ENCODE results near the gene CD58.

The CD58 gene

GRCh38 chr1:116525440-116525839, 45.4 kb downstream of the CD58 start:
- no CpG with 5 or more reads among the region's 2 CpGs for WGBS (ENCODE audit: extremely low coverage, insufficient coverage, low lambda C conversion rate)
- no peak overlapping the region for H3K27ac ChIP-seq (ENCODE audit: low read depth, low read length)
- H3K4ac ChIP-seq (ENCODE audit: low read depth, low read length): no peak overlapping the region
- no peak overlapping the region for H2BK15ac ChIP-seq (replicated peaks; ENCODE audit: low read depth)
- H3K23ac ChIP-seq (ENCODE audit: low read length): no peak overlapping the region
- no peaks in the 10 kb centered on the region for H3K4me1 ChIP-seq (ENCODE audit: control insufficient read depth, low read depth, low read length)
- H2AK5ac ChIP-seq (ENCODE audit: low read length): no peak overlapping the region
- H3K56ac ChIP-seq (ENCODE audit: low read length): no peak overlapping the region
- no peak overlapping the region for H3K18ac ChIP-seq (ENCODE audit: low read length)
- H2BK120ac ChIP-seq (ENCODE audit: low read depth, low read length): no peak overlapping the region
- no peak overlapping the region for H3K4me3 ChIP-seq (ENCODE audit: low read length)
- H3K4me2 ChIP-seq (ENCODE audit: low read length): no peak overlapping the region
- no peak overlapping the region for H4K5ac ChIP-seq (ENCODE audit: low read length)
- no peaks in the 10 kb centered on the region for H3K79me1 ChIP-seq (ENCODE audit: low read length)
- no peak overlapping the region for H4K8ac ChIP-seq (ENCODE audit: low read depth, low read length)
- no peak for DNase-seq
- H3K36me3 ChIP-seq (ENCODE audit: control insufficient read depth, insufficient read depth, low read length): no peaks in the 10 kb centered on the region
- no peaks in the 10 kb centered on the region for H3K79me2 ChIP-seq (ENCODE audit: control insufficient read depth, insufficient read depth, low read length)
- no peak overlapping the region for H3K9ac ChIP-seq (ENCODE audit: low read length)
- no peak overlapping the region for H2BK5ac ChIP-seq (ENCODE audit: low read length)
- H3K27me3 ChIP-seq (ENCODE audit: insufficient read depth, low read length, poor library complexity): no peaks in the 10 kb centered on the region

GRCh38 chr1:116521186-116521585, 49.6 kb downstream of the CD58 start:
- Histone ChIP-seq H2BK120ac (ENCODE audit: low read depth, low read length) (no peak overlapping the region), H3K4me3 (ENCODE audit: low read length) (no peak overlapping the region), H3K18ac (ENCODE audit: low read length) (no peak overlapping the region), H3K79me1 (ENCODE audit: low read length) (no peaks in the 10 kb centered on the region), H3K27me3 (ENCODE audit: insufficient read depth, low read length, poor library complexity) (no peaks in the 10 kb centered on the region), H3K56ac (ENCODE audit: low read length) (no peak overlapping the region), H3K4me2 (ENCODE audit: low read length) (no peak overlapping the region), H2BK15ac (replicated peaks; ENCODE audit: low read depth) (no peak overlapping the region), H3K79me2 (ENCODE audit: control insufficient read depth, insufficient read depth, low read length) (no peaks in the 10 kb centered on the region), H3K4me1 (ENCODE audit: control insufficient read depth, low read depth, low read length) (no peaks in the 10 kb centered on the region), H3K27ac (ENCODE audit: low read depth, low read length) (no peak overlapping the region), H3K9ac (ENCODE audit: low read length) (no peak overlapping the region), H4K5ac (ENCODE audit: low read length) (no peak overlapping the region), H3K36me3 (ENCODE audit: control insufficient read depth, insufficient read depth, low read length) (no peaks in the 10 kb centered on the region), H3K23ac (ENCODE audit: low read length) (no peak overlapping the region), H2AK5ac (ENCODE audit: low read length) (no peak overlapping the region), H3K4ac (ENCODE audit: low read depth, low read length) (no peak overlapping the region), H4K8ac (ENCODE audit: low read depth, low read length) (no peak overlapping the region), H2BK5ac (ENCODE audit: low read length) (no peak overlapping the region)
- no CpG with 5 or more reads among the region's 3 CpGs for WGBS (ENCODE audit: extremely low coverage, insufficient coverage, low lambda C conversion rate)
- DNase-seq: peak; percentile 16

GRCh38 chr1:116518400-116518799, 52.4 kb downstream of the CD58 start:
- Histone ChIP-seq H3K27me3 (ENCODE audit: insufficient read depth, low read length, poor library complexity) (no peaks in the 10 kb centered on the region), H3K27ac (ENCODE audit: low read depth, low read length) (no peak overlapping the region), H4K5ac (ENCODE audit: low read length) (no peak overlapping the region), H3K56ac (ENCODE audit: low read length) (no peak overlapping the region), H3K23ac (ENCODE audit: low read length) (no peak overlapping the region), H2AK5ac (ENCODE audit: low read length) (no peak overlapping the region), H3K79me1 (ENCODE audit: low read length) (no peaks in the 10 kb centered on the region), H3K36me3 (ENCODE audit: control insufficient read depth, insufficient read depth, low read length) (no peaks in the 10 kb centered on the region), H3K4me1 (ENCODE audit: control insufficient read depth, low read depth, low read length) (no peaks in the 10 kb centered on the region), H4K8ac (ENCODE audit: low read depth, low read length) (no peak overlapping the region), H2BK15ac (replicated peaks; ENCODE audit: low read depth) (no peak overlapping the region), H3K18ac (ENCODE audit: low read length) (no peak overlapping the region), H3K4ac (ENCODE audit: low read depth, low read length) (no peak overlapping the region), H3K9ac (ENCODE audit: low read length) (no peak overlapping the region), H3K79me2 (ENCODE audit: control insufficient read depth, insufficient read depth, low read length) (no peaks in the 10 kb centered on the region), H2BK120ac (ENCODE audit: low read depth, low read length) (no peak overlapping the region), H3K4me2 (ENCODE audit: low read length) (no peak overlapping the region), H3K4me3 (ENCODE audit: low read length) (no peak overlapping the region), H2BK5ac (ENCODE audit: low read length) (no peak overlapping the region)
- DNase-seq: no peak
- WGBS (ENCODE audit: extremely low coverage, insufficient coverage, low lambda C conversion rate): no CpG with 5 or more reads among the region's 3 CpGs

GRCh38 chr1:116516631-116517030, 54.2 kb downstream of the CD58 start:
- H4K8ac ChIP-seq (ENCODE audit: low read depth, low read length): no peak overlapping the region
- no peak overlapping the region for H3K56ac ChIP-seq (ENCODE audit: low read length)
- no CpG with 5 or more reads among the region's 5 CpGs for WGBS (ENCODE audit: extremely low coverage, insufficient coverage, low lambda C conversion rate)
- H3K4me3 ChIP-seq (ENCODE audit: low read length): no peak overlapping the region
- no peak overlapping the region for H2BK15ac ChIP-seq (replicated peaks; ENCODE audit: low read depth)
- H3K4me1 ChIP-seq (ENCODE audit: control insufficient read depth, low read depth, low read length): no peaks in the 10 kb centered on the region
- no peak overlapping the region for H3K4ac ChIP-seq (ENCODE audit: low read depth, low read length)
- H3K4me2 ChIP-seq (ENCODE audit: low read length): no peak overlapping the region
- DNase-seq: no peak
- H2BK5ac ChIP-seq (ENCODE audit: low read length): no peak overlapping the region
- H3K79me2 ChIP-seq (ENCODE audit: control insufficient read depth, insufficient read depth, low read length): no peaks in the 10 kb centered on the region
- H3K9ac ChIP-seq (ENCODE audit: low read length): no peak overlapping the region
- no peak overlapping the region for H4K5ac ChIP-seq (ENCODE audit: low read length)
- H3K18ac ChIP-seq (ENCODE audit: low read length): no peak overlapping the region
- no peak overlapping the region for H3K27ac ChIP-seq (ENCODE audit: low read depth, low read length)
- H3K23ac ChIP-seq (ENCODE audit: low read length): no peak overlapping the region
- no peak overlapping the region for H2AK5ac ChIP-seq (ENCODE audit: low read length)
- no peak overlapping the region for H2BK120ac ChIP-seq (ENCODE audit: low read depth, low read length)
- H3K36me3 ChIP-seq (ENCODE audit: control insufficient read depth, insufficient read depth, low read length): no peaks in the 10 kb centered on the region
- H3K27me3 ChIP-seq (ENCODE audit: insufficient read depth, low read length, poor library complexity): no peaks in the 10 kb centered on the region
- no peaks in the 10 kb centered on the region for H3K79me1 ChIP-seq (ENCODE audit: low read length)

GRCh38 chr1:116515702-116516101, 55.1 kb downstream of the CD58 start:
- Histone ChIP-seq H3K23ac (ENCODE audit: low read length) (no peak overlapping the region), H2BK5ac (ENCODE audit: low read length) (no peak overlapping the region), H3K9ac (ENCODE audit: low read length) (no peak overlapping the region), H2AK5ac (ENCODE audit: low read length) (no peak overlapping the region), H4K5ac (ENCODE audit: low read length) (no peak overlapping the region), H3K18ac (ENCODE audit: low read length) (no peak overlapping the region), H3K4me2 (ENCODE audit: low read length) (no peak overlapping the region), H3K79me2 (ENCODE audit: control insufficient read depth, insufficient read depth, low read length) (no peaks in the 10 kb centered on the region), H3K36me3 (ENCODE audit: control insufficient read depth, insufficient read depth, low read length) (no peaks in the 10 kb centered on the region), H3K4ac (ENCODE audit: low read depth, low read length) (no peak overlapping the region), H3K79me1 (ENCODE audit: low read length) (no peaks in the 10 kb centered on the region), H3K4me1 (ENCODE audit: control insufficient read depth, low read depth, low read length) (no peaks in the 10 kb centered on the region), H3K56ac (ENCODE audit: low read length) (no peak overlapping the region), H3K27me3 (ENCODE audit: insufficient read depth, low read length, poor library complexity) (no peaks in the 10 kb centered on the region), H2BK15ac (replicated peaks; ENCODE audit: low read depth) (no peak overlapping the region), H4K8ac (ENCODE audit: low read depth, low read length) (no peak overlapping the region), H3K27ac (ENCODE audit: low read depth, low read length) (no peak overlapping the region), H3K4me3 (ENCODE audit: low read length) (no peak overlapping the region), H2BK120ac (ENCODE audit: low read depth, low read length) (no peak overlapping the region)
- 100% methylated on average over 1 of the region's 7 CpGs for WGBS (ENCODE audit: extremely low coverage, insufficient coverage, low lambda C conversion rate)
- DNase-seq: no peak

GRCh38 chr1:116514708-116515525, 55.9 kb downstream of the CD58 start:
- H3K79me2 ChIP-seq (ENCODE audit: control insufficient read depth, insufficient read depth, low read length): no peaks in the 10 kb centered on the region
- H3K4me3 ChIP-seq (ENCODE audit: low read length): no peak overlapping the region
- H3K27me3 ChIP-seq (ENCODE audit: insufficient read depth, low read length, poor library complexity): no peaks in the 10 kb centered on the region
- no peak overlapping the region for H2AK5ac ChIP-seq (ENCODE audit: low read length)
- no peak overlapping the region for H3K4ac ChIP-seq (ENCODE audit: low read depth, low read length)
- no peak overlapping the region for H3K18ac ChIP-seq (ENCODE audit: low read length)
- no peak overlapping the region for H2BK120ac ChIP-seq (ENCODE audit: low read depth, low read length)
- no peak overlapping the region for H3K56ac ChIP-seq (ENCODE audit: low read length)
- H2BK5ac ChIP-seq (ENCODE audit: low read length): no peak overlapping the region
- H3K36me3 ChIP-seq (ENCODE audit: control insufficient read depth, insufficient read depth, low read length): no peaks in the 10 kb centered on the region
- H3K9ac ChIP-seq (ENCODE audit: low read length): no peak overlapping the region
- H3K79me1 ChIP-seq (ENCODE audit: low read length): no peaks in the 10 kb centered on the region
- no peak overlapping the region for H3K27ac ChIP-seq (ENCODE audit: low read depth, low read length)
- no peaks in the 10 kb centered on the region for H3K4me1 ChIP-seq (ENCODE audit: control insufficient read depth, low read depth, low read length)
- no peak overlapping the region for H3K4me2 ChIP-seq (ENCODE audit: low read length)
- no peak overlapping the region for H4K8ac ChIP-seq (ENCODE audit: low read depth, low read length)
- no peak overlapping the region for H2BK15ac ChIP-seq (replicated peaks; ENCODE audit: low read depth)
- no peak overlapping the region for H3K23ac ChIP-seq (ENCODE audit: low read length)
- WGBS (ENCODE audit: extremely low coverage, insufficient coverage, low lambda C conversion rate): no CpG with 5 or more reads among the region's 8 CpGs
- no peak overlapping the region for H4K5ac ChIP-seq (ENCODE audit: low read length)
- DNase-seq: no peak
